Immature natural killer cell (primary cell): Measurements from ENCODE around the gene AGER. TPM values are rescaled to one million over a fixed set of nuclear protein-coding genes. Genes with fewer than 3 reads are reported as not detected.

Experiments used
- DNase-seq, 3 donors: peaks; one replicate each; pipeline ENCODE4 v3.0.0; 2022; ENCODE audit warnings: mixed read lengths in 1 of 3
- H3K27ac Mint-ChIP-seq, 6 donors: one replicate each; pipeline ENCODE4 v1.8.0; 2020; ENCODE audit warnings: mixed read lengths in 6 of 6, mild to moderate bottlenecking in 5 of 6, inconsistent platforms in 4 of 6, moderate library complexity in 3 of 6
- H3K27me3 Mint-ChIP-seq, 3 donors: one replicate each; pipeline ENCODE4 v1.8.0; 2020 to 2021; ENCODE audit warnings: low read depth in 3 of 3, mild to moderate bottlenecking in 3 of 3, mixed read lengths in 3 of 3, moderate library complexity in 3 of 3, inconsistent platforms in 1 of 3
- H3K36me3 Mint-ChIP-seq, 3 donors: one replicate each; pipeline ENCODE4 v1.8.0; 2020; ENCODE audit warnings: mixed read lengths in 3 of 3, inconsistent platforms in 2 of 3, mild to moderate bottlenecking in 2 of 3
- H3K4me1 Mint-ChIP-seq, 2 donors: one replicate each; pipeline ENCODE4 v1.8.0; 2020; ENCODE audit warnings: inconsistent platforms in 2 of 2, mild to moderate bottlenecking in 2 of 2, mixed read lengths in 2 of 2, moderate library complexity in 1 of 2
- H3K4me3 Mint-ChIP-seq, 5 donors: one replicate each; pipeline ENCODE4 v1.8.0; 2020; ENCODE audit warnings: mild to moderate bottlenecking in 5 of 5, mixed read lengths in 5 of 5, inconsistent platforms in 3 of 5, moderate library complexity in 3 of 5
- H3K9me3 Mint-ChIP-seq, 6 donors: one replicate each; pipeline ENCODE4 v1.8.0; 2020; ENCODE audit warnings: mild to moderate bottlenecking in 6 of 6, mixed read lengths in 6 of 6, inconsistent platforms in 4 of 6, moderate library complexity in 3 of 6
- polyA plus RNA-seq, 3 donors: library from polyadenylated mRNA; unstranded; fragments of 300-500 nt; fragmentation: Illumina TruSeq; gene quantifications; one replicate each; pipeline ENCODE4 v1.2.3, GENCODE V29; 2021

AGER gene
- under 1 TPM in 2 of 3 donors, not detected in 1; 0.25 to 0.57 TPM for polyA plus RNA-seq

DNA sequence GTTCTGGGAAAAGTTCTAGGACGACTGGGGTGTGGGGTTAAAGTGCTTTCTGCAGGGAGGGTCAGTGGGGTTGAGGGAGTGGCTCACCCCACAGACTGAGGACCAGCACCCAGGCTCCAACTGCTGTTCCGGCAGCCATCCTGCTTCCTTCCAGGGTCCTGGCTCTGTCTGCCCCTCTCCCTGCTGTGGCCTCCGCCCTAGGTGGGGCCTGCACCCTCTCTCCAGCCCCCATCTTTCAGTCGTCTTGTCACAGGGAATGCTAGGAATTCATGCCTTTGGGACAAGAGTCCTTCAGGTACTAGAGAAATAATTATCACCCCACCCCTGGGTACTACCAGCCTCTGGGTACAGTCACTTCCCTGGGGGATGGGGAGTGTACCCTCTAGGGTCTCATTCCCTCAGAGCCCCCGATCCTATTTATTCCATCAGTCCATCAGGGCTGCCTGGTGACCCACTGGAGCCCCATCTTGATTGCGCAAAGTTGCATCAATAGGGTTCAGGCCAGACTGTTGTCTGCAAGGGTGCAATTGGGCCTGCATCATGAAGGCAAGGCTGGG is at the start of gene AGER:
Gene AGER (minus strand): TSS at position 170 of the 557 bp plus-strand sequence. CDS start 31 bp downstream, at position 139.
- H3K9me3 Mint-ChIP-seq = no peaks in the 10 kb centered on the region
- peaks cover 9 to 34% (median 17%) of the 10 kb centered on the region in 3 donors for H3K36me3 Mint-ChIP-seq
- peaks cover 45% of the 10 kb centered on the region in 2 donors for H3K4me1 Mint-ChIP-seq
- H3K27ac Mint-ChIP-seq = peak within 1 kb of the TSS in 3 of 6 donors; percentile 31 to 35 (median 34)
- DNase-seq = no peak
- H3K4me3 Mint-ChIP-seq = no peak within 1 kb of the TSS
- peaks cover 0 to 6% (median 4%) of the 10 kb centered on the region in 3 donors for H3K27me3 Mint-ChIP-seq

- no peak for DNase-seq
- Mint-ChIP-seq H3K36me3 (no peaks in the 10 kb centered on the region), H3K9me3 (no peaks in the 10 kb centered on the region), H3K27ac (peak overlapping the region in 1 of 6 donors; percentile 25), H3K27me3 (peaks cover 0 to 11% (median 4%) of the 10 kb centered on the region in 3 donors), H3K4me1 (no peaks in the 10 kb centered on the region), H3K4me3 (no peak overlapping the region)
Observed at GRCh38 chr6:32226434-32226833, 42.4 kb upstream of the AGER start.

GRCh38 chr6:32224696-32225095 is 40.6 kb upstream of the AGER start:
- DNase-seq = no peak
- Mint-ChIP-seq H3K27me3 (peaks cover 0 to 11% (median 7%) of the 10 kb centered on the region in 3 donors), H3K9me3 (no peaks in the 10 kb centered on the region), H3K4me1 (no peaks in the 10 kb centered on the region), H3K36me3 (no peaks in the 10 kb centered on the region), H3K4me3 (no peak overlapping the region), H3K27ac (peak overlapping the region in 1 of 6 donors; percentile 3)

DNA sequence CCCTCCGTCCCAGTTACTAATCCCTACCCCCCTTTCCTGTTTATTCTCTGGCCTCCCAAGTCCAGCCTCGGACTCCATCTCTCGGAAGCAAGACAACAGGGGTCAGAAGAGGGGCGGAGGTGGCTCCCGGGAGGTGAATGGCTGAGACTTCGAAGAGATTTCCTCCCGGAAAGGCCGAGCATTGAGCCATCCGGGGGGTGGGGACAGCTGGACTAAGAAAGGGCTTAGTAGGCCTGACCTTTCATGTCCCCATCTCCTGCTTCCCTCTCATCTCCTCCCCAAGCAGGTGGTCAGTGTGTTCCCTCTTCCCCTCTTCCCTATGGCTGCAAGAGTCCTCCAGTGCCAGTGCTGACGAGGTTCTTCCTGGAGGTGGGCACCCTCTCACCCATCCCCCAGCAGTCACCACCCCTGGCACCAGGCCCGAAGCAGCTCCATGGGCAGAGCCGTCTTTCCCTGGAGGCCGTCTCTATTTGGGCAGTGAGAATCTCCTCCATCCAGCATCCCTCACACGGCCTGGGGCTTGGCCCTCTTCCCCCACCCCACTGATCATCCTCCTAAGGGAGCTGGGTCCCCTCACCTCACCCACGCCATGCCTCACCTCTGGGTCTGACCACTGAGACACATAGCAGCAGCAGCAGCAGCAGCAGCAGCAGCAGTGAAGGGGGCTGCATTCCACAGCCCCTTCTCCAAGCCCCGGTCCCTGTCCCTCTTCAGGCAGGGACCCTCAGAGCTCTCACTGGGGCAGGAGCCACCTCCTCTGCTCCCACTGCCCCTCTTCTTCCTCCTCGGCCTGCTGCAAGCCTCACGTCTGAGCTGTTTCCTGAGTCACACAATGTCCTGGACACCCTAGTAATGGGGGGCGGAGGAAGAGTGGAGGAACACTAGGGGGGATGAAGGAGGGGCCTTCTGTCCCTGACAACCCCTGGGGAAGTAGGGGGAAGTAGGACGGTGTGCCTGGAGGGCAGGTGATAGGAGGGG is 39.5 kb upstream of the AGER start, which contains the start of gene NOTCH4:
Gene NOTCH4 (minus strand): TSS at position 810 of the 978 bp plus-strand sequence. CDS start 139 bp downstream, at position 671.
- H3K27ac Mint-ChIP-seq = peak within 1 kb of the TSS in 1 of 6 donors; percentile 3
- no peaks in the 10 kb centered on the region for H3K36me3 Mint-ChIP-seq
- no peaks in the 10 kb centered on the region for H3K4me1 Mint-ChIP-seq
- H3K9me3 Mint-ChIP-seq = no peaks in the 10 kb centered on the region
- no peak within 1 kb of the TSS for H3K4me3 Mint-ChIP-seq
- H3K27me3 Mint-ChIP-seq = peaks cover 0 to 10% (median 7%) of the 10 kb centered on the region in 3 donors
- DNase-seq = no peak

DNA sequence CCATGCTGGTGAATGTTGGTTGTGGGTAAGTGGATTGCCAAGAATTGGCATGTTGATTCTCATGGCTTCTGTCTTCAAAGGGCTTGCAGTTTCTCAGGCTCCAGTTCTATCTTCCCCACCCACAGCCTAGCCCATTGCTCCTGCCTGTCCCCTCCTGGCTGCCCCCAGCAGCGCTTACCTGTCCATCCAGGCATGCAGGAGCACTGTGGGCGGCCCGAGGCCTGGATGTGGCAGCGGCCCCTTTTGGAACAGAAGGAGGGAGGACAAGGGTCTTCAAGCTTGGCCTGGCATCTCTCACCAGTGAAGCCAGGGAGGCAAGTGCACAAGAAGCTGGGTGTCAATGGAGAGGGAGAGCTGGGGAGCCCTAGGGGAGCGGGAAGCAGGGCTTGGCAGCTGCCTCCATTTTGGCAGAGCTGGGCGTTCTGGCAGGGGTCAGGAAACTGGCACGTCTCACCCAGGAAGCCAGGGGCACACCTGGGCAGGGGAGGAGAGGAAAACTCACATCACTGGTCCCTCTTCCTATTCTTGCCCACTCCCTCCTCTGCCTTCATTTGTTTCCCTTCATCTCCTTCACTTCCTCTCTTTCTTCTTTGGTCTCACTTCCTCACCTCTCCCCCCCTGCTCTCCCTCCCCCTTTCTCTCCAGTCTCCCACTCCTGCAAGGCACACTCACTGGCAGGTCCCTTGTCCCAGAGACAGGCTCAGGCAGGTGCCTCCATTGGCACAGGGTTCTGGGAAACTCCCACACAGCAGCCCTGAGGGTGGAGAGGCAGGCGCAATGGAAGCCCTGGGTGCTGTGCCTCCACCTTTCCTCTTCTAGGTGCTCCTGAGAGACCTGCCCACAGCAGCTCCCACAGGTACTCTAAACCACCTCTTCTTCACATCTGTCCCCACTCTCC is 38.5 kb upstream of the AGER start:
- peaks cover 0 to 8% (median 7%) of the 10 kb centered on the region in 3 donors for H3K27me3 Mint-ChIP-seq
- H3K9me3 Mint-ChIP-seq = no peaks in the 10 kb centered on the region
- no peak for DNase-seq
- no peak overlapping the region for H3K4me3 Mint-ChIP-seq
- H3K27ac Mint-ChIP-seq = no peak overlapping the region
- H3K36me3 Mint-ChIP-seq = no peaks in the 10 kb centered on the region
- H3K4me1 Mint-ChIP-seq = no peaks in the 10 kb centered on the region

DNA sequence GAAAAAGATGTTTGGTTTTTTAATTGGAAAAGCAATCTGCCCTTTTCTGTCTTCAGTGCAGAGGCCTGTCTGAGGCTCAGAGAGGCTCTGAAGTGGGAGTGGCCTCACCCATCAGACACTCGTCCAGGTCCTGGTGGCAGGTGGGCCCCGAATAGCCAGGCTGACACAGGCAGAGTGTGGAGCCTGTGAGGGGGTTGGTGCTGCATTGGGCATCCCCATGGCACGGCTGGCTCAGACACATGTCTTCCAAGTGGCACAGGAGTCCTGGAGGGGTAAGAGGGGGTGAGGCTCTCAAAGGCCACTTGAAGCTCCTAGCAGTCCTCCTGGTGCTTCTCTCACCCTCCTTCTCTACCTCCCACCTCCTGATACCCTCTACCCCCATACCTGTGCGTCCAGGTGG is 36.0 kb upstream of the AGER start:
- H3K9me3 Mint-ChIP-seq = no peaks in the 10 kb centered on the region
- H3K36me3 Mint-ChIP-seq = no peaks in the 10 kb centered on the region
- H3K27me3 Mint-ChIP-seq = peaks cover 2 to 7% (median 7%) of the 10 kb centered on the region in 3 donors
- no peak overlapping the region for H3K27ac Mint-ChIP-seq
- DNase-seq = no peak
- H3K4me1 Mint-ChIP-seq = no peaks in the 10 kb centered on the region
- H3K4me3 Mint-ChIP-seq = no peak overlapping the region

GRCh38 chr6:32218167-32218566 is 34.1 kb upstream of the AGER start:
- Mint-ChIP-seq H3K4me1 (no peaks in the 10 kb centered on the region), H3K36me3 (no peaks in the 10 kb centered on the region), H3K9me3 (no peaks in the 10 kb centered on the region)

GRCh38 chr6:32216998-32217397 is 32.9 kb upstream of the AGER start:
- Mint-ChIP-seq H3K4me1 (no peaks in the 10 kb centered on the region), H3K9me3 (no peaks in the 10 kb centered on the region), H3K27ac (no peak overlapping the region), H3K4me3 (no peak overlapping the region), H3K27me3 (peaks cover 2 to 7% (median 2%) of the 10 kb centered on the region in 3 donors), H3K36me3 (no peaks in the 10 kb centered on the region)
- no peak for DNase-seq

More at GRCh38 chr6:32218167-32218566, 34.1 kb upstream of the AGER start:
- H3K27ac Mint-ChIP-seq = no peak overlapping the region
- no peak for DNase-seq
- H3K27me3 Mint-ChIP-seq = peaks cover 2 to 7% (median 2%) of the 10 kb centered on the region in 3 donors
- no peak overlapping the region for H3K4me3 Mint-ChIP-seq

DNA sequence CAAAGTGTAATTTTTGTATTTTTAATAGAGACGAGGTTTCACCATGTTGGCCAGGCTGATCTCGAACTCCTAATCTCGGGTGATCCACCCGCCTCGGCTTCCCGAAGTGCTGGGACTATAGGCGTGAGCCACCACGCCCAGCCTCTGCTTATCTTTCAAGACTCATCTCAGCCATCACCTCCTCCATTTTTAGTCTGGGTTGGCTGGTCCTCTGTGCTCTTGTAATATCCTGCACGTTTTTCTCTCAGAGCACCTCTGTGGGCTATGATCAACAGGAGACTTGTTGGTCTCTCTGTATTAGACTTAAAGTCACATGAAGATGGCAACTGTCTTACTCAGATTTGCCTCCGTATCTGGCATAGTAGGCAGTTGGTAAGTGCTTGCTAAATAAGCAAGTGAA is 32.2 kb upstream of the AGER start:
- H3K27ac Mint-ChIP-seq = no peak overlapping the region
- no peak for DNase-seq
- H3K27me3 Mint-ChIP-seq = peaks cover 2% of the 10 kb centered on the region in 3 donors
- H3K9me3 Mint-ChIP-seq = no peaks in the 10 kb centered on the region
- no peaks in the 10 kb centered on the region for H3K4me1 Mint-ChIP-seq
- H3K4me3 Mint-ChIP-seq = no peak overlapping the region
- no peaks in the 10 kb centered on the region for H3K36me3 Mint-ChIP-seq

DNA sequence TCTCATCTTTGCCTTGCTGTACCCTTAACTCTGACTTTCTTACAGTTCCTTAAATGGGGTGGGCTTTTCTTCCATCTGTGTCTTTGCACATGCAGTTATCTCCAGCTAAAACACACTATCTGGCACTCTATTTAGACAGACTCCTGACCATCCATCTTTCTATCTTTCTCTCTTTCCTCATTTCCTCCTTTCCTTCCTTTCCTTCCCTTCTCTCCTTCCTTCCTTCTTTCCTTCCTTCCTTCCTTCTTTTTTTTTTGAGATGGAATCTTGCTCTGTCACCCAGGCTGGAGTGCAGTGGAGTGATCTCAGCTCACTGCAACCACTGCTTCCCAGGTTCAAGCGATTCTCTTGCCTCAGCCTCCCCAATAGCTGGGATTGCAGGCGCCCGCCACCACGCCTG is 31.6 kb upstream of the AGER start:
- Mint-ChIP-seq H3K4me1 (no peaks in the 10 kb centered on the region), H3K27me3 (peaks cover 0 to 2% (median 2%) of the 10 kb centered on the region in 3 donors), H3K27ac (peak overlapping the region in 1 of 6 donors; percentile 8), H3K36me3 (no peaks in the 10 kb centered on the region), H3K4me3 (no peak overlapping the region), H3K9me3 (no peaks in the 10 kb centered on the region)
- no peak for DNase-seq

DNA sequence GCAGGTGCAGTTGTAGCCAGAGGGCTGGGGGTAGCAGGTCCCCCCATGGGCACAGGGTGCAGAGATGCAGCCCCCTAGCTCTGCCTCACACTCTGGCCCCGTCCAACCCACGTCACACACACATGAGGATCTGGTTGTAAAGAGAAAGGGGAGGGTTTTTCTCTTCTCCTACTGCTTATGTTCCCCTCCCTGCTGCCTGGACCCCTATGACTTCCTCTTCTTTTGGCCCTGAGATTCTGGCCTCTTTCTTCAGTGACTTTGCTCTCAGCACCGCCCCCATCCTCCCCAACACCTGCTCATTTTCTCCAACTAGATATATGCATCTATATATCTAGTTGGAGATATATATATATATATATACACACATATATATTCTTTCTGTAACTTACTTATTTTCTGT is 30.1 kb upstream of the AGER start:
- Mint-ChIP-seq H3K4me3 (no peak overlapping the region), H3K4me1 (no peaks in the 10 kb centered on the region), H3K27ac (peak overlapping the region in 2 of 6 donors; percentile 18 to 67), H3K36me3 (no peaks in the 10 kb centered on the region), H3K27me3 (peaks cover 0 to 3% (median 2%) of the 10 kb centered on the region in 3 donors), H3K9me3 (no peaks in the 10 kb centered on the region)
- no peak for DNase-seq

DNA sequence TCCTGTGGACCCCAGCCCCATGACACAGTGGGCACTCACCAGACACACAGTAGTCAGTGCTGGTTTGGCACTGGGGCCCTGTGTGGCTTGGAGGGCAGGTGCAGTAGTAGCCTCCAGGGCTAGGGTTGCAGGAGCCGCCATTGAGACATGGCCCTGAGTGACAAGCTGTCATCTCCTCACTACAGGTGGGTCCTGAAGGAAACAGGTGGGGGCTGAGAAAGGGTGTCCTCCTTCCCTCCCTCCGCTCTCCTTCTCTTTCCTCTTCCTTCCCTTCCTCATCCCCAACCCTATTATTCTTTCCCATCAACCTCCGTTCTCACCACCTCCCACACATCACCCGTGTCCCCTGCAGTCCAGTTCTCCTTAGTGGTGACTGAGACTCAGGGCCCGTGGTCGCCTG is 29.6 kb upstream of the AGER start:
- Mint-ChIP-seq H3K4me3 (no peak overlapping the region), H3K4me1 (no peaks in the 10 kb centered on the region), H3K9me3 (no peaks in the 10 kb centered on the region), H3K27ac (no peak overlapping the region), H3K36me3 (no peaks in the 10 kb centered on the region), H3K27me3 (peaks cover 0 to 3% (median 2%) of the 10 kb centered on the region in 3 donors)
- no peak for DNase-seq

DNA sequence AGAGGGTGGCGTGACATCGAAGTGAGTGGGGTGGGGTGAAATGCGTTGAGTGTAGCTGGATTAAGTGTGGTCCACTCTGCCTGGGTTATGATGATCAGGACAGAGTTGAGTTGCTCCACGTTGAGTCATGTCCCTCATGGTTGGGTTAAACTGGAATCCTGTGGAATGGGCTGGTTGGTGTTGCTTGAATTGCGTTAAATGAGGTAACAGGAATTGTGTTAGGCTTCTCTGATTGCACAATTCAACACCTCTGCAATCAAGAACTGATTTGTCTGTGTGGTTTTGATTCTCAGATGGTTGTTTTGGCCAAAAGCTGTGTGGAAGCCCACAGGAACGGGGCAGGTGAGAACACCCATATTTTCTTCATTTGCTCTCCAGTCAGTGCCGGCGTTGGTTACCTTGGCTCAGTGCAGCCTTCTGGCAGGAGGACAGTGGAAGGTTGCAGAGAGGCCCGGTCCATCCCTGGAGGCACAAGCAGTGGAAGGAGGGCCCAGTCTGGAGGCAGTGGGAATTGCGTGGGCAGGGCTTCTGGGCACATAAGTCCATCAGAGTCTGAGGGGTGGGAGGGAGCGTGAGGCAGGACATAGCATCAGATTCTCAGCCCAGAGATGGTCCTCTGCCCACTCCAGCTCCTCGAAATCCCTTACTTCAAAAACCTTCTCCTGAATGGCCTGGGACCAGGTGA is 28.2 kb upstream of the AGER start:
- Mint-ChIP-seq H3K36me3 (no peaks in the 10 kb centered on the region), H3K9me3 (no peaks in the 10 kb centered on the region), H3K4me1 (no peaks in the 10 kb centered on the region), H3K4me3 (no peak overlapping the region), H3K27ac (no peak overlapping the region), H3K27me3 (peaks cover 0 to 3% (median 2%) of the 10 kb centered on the region in 3 donors)
- DNase-seq = no peak
